Osteocyte (in vitro differentiated cells): ENCODE data around the gene IL17RA. TPM values are rescaled to one million over a fixed set of nuclear protein-coding genes. Genes with fewer than 3 reads are reported as not detected.
A peak's percentile ranks its signal among the peaks of the same experiment; 100 is the strongest.

ENCODE experiments used
- DNase-seq: peaks from one replicate; pipeline ENCODE4 v3.0.0; 2021; ENCODE audit warnings: mixed read lengths; ENCODE audit not compliant: unreplicated experiment; ENCODE audit errors: extremely low spot score
- H3K27ac Mint-ChIP-seq: one replicate; pipeline ENCODE4 v1.8.0; 2021; ENCODE audit warnings: mild to moderate bottlenecking, mixed read lengths; ENCODE audit not compliant: unreplicated experiment
- H3K27me3 Mint-ChIP-seq: one replicate; pipeline ENCODE4 v1.8.0; 2021; ENCODE audit warnings: mixed read lengths; ENCODE audit not compliant: unreplicated experiment
- H3K36me3 Mint-ChIP-seq: one replicate; pipeline ENCODE4 v1.8.0; 2021; ENCODE audit warnings: mixed read lengths; ENCODE audit not compliant: unreplicated experiment
- H3K4me1 Mint-ChIP-seq: one replicate; pipeline ENCODE4 v1.8.0; 2021; ENCODE audit warnings: mixed read lengths; ENCODE audit not compliant: unreplicated experiment
- H3K4me3 Mint-ChIP-seq: one replicate; pipeline ENCODE4 v1.8.0; 2021; ENCODE audit warnings: mild to moderate bottlenecking, moderate library complexity, mixed read lengths; ENCODE audit not compliant: unreplicated experiment
- H3K9me3 Mint-ChIP-seq: one replicate; pipeline ENCODE4 v1.8.0; 2021; ENCODE audit warnings: mixed read lengths; ENCODE audit not compliant: unreplicated experiment
- total RNA-seq: library from RNA; stranded (reverse); gene quantifications from 2 replicates; pipeline ENCODE4 v1.2.1, GENCODE V29; 2021
- TF ChIP-seq, protein P1 (sequence below): fragments of 200-600 bp; sonication (generic); IDR thresholded peaks from 2 replicates; pipeline ENCODE4 v1.5.0; 2021; ENCODE audit warnings: antibody characterized with exemption, mild to moderate bottlenecking, moderate library complexity

Gene IL17RA
- total RNA-seq, 1 donor from 2014 or later, result 12.1 TPM

DNA sequence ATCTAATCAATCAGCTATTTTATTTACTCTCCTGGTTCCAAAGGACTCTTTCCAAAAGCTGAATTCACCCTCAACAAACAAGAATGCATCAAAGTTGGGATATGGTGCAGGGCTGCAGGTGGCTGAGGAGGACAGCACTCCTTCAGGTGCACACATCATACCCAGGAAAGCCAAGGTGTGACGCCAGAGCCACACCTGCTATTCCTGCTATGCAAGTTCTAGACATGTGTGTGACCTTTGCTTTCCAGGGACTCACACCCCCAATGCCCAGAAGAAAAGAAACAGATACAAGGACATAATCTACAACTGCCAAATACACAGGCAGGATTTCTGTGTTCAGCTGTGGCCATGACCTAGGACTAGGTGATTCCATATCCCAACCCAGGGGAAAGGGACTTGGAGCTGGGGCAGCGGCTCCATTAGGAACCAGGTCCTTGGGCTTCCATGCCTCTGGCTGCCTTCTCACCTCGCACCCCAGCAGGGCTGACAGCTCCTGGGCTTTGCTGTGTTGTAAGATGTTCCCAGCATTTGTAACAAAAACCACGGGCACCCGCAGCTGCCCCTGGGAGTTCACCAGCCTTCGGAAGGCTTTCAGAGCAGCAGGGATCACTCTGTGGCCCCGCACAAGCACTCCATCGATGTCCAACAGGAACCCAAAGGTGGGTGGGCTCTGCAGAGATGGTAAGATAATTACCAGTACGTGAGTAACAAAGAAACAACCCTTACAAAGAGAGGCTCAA is 64.4 kb downstream of the IL17RA start:
- Mint-ChIP-seq H3K27ac (no peak overlapping the region), H3K4me3 (no peak overlapping the region), H3K36me3 (no peaks in the 10 kb centered on the region), H3K9me3 (no peaks in the 10 kb centered on the region), H3K27me3 (no peaks in the 10 kb centered on the region), H3K4me1 (peaks cover 3% of the 10 kb centered on the region)
- DNase-seq, result no peak
- TF ChIP-seq, protein P1, sequence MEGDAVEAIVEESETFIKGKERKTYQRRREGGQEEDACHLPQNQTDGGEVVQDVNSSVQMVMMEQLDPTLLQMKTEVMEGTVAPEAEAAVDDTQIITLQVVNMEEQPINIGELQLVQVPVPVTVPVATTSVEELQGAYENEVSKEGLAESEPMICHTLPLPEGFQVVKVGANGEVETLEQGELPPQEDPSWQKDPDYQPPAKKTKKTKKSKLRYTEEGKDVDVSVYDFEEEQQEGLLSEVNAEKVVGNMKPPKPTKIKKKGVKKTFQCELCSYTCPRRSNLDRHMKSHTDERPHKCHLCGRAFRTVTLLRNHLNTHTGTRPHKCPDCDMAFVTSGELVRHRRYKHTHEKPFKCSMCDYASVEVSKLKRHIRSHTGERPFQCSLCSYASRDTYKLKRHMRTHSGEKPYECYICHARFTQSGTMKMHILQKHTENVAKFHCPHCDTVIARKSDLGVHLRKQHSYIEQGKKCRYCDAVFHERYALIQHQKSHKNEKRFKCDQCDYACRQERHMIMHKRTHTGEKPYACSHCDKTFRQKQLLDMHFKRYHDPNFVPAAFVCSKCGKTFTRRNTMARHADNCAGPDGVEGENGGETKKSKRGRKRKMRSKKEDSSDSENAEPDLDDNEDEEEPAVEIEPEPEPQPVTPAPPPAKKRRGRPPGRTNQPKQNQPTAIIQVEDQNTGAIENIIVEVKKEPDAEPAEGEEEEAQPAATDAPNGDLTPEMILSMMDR, result no peak

DNA sequence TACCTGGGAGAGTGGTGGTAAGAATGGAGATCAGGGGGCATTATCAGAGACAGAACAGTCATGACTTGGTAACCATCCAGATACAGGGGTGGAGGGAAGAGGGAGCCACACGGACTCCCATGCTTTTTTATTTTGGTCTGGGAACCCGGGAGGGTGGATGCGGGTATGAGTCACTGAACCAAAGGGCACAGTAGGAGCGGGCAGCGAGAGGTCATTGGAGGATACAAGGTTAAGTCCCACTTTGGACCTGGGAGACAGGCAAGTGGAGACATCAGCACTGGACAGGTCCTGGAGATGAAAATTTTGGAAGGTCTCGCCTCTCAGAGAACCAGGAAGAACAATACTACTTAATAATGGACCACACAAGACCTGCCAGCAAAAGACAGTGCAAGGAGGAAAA is 67.5 kb downstream of the IL17RA start:
- DNase-seq, result no peak
- H3K9me3 Mint-ChIP-seq, result no peaks in the 10 kb centered on the region
- H3K27ac Mint-ChIP-seq, result no peak overlapping the region
- TF ChIP-seq, protein P1, result no peak
- peaks cover 14% of the 10 kb centered on the region for H3K4me1 Mint-ChIP-seq
- H3K4me3 Mint-ChIP-seq, result no peak overlapping the region
- no peaks in the 10 kb centered on the region for H3K27me3 Mint-ChIP-seq
- H3K36me3 Mint-ChIP-seq, result no peaks in the 10 kb centered on the region

GRCh38 chr22:17152971-17153370 is 68.2 kb downstream of the IL17RA start:
- no peaks in the 10 kb centered on the region for H3K27me3 Mint-ChIP-seq
- H3K9me3 Mint-ChIP-seq, result no peaks in the 10 kb centered on the region
- H3K27ac Mint-ChIP-seq, result no peak overlapping the region
- peaks cover 14% of the 10 kb centered on the region for H3K4me1 Mint-ChIP-seq
- DNase-seq, result no peak
- H3K36me3 Mint-ChIP-seq, result no peaks in the 10 kb centered on the region
- no peak overlapping the region for H3K4me3 Mint-ChIP-seq
- TF ChIP-seq, protein P1, result no peak

GRCh38 chr22:17155941-17156340 is 71.1 kb downstream of the IL17RA start:
- no peak for DNase-seq
- TF ChIP-seq, protein P1, result no peak
- H3K27ac Mint-ChIP-seq, result no peak overlapping the region
- no peaks in the 10 kb centered on the region for H3K27me3 Mint-ChIP-seq
- no peaks in the 10 kb centered on the region for H3K9me3 Mint-ChIP-seq
- no peaks in the 10 kb centered on the region for H3K36me3 Mint-ChIP-seq
- peaks cover 24% of the 10 kb centered on the region for H3K4me1 Mint-ChIP-seq
- no peak overlapping the region for H3K4me3 Mint-ChIP-seq

DNA sequence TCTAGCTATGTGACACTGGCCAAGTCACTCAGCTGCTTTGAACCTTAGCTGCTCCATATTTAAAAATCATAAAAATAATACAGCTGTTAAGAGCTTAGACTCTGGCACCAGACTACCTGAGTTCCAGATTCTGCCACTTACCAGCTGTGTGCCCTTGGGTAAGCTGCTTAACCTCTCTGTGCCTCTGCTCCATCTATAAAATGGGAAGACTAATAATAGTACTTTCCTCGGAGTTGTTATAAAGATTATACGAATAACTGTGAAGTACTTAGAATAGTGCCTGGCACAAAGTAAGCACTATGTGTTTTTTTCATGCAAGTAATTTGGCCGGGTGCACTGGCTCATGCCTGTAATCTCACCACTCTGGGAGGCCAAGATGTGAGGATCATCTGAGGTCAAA is 72.9 kb downstream of the IL17RA start:
- Mint-ChIP-seq H3K27ac (peak overlapping the region; percentile 77), H3K9me3 (no peaks in the 10 kb centered on the region), H3K27me3 (no peaks in the 10 kb centered on the region), H3K4me1 (peaks cover 21% of the 10 kb centered on the region), H3K4me3 (peak overlapping the region; percentile 82), H3K36me3 (no peaks in the 10 kb centered on the region)
- TF ChIP-seq, protein P1, result no peak
- no peak for DNase-seq
